Memory B cell (primary cell): ENCODE data around the gene ARRB2.

ENCODE experiments used
- ATAC-seq: fragments of 150-1000 bp; cut with Tn5 transposase; 2 replicates; pipeline ENCODE4 v1.10.0; 2021; ENCODE audit warnings: low read depth, mild to moderate bottlenecking, moderate library complexity
- DNase-seq, 2 donors: peaks; one replicate each; pipeline ENCODE4 v3.0.0; 2022; ENCODE audit warnings: low spot score in 2 of 2
- H3K27ac Mint-ChIP-seq: one replicate; pipeline ENCODE4 v1.8.0; 2022; ENCODE audit warnings: mild to moderate bottlenecking, moderate library complexity, mixed read lengths
- H3K27me3 Mint-ChIP-seq: one replicate; pipeline ENCODE4 v1.8.0; 2022; ENCODE audit warnings: mixed read lengths
- H3K36me3 Mint-ChIP-seq: one replicate; pipeline ENCODE4 v1.8.0; 2022; ENCODE audit warnings: mild to moderate bottlenecking, mixed read lengths
- H3K4me1 Mint-ChIP-seq: one replicate; pipeline ENCODE4 v1.8.0; 2022; ENCODE audit warnings: mixed read lengths
- H3K4me3 Mint-ChIP-seq: one replicate; pipeline ENCODE4 v1.8.0; 2022; ENCODE audit warnings: mild to moderate bottlenecking, moderate library complexity, mixed read lengths
- H3K9me3 Mint-ChIP-seq: one replicate; pipeline ENCODE4 v1.8.0; 2022; ENCODE audit warnings: mixed read lengths

ARRB2 gene

DNA sequence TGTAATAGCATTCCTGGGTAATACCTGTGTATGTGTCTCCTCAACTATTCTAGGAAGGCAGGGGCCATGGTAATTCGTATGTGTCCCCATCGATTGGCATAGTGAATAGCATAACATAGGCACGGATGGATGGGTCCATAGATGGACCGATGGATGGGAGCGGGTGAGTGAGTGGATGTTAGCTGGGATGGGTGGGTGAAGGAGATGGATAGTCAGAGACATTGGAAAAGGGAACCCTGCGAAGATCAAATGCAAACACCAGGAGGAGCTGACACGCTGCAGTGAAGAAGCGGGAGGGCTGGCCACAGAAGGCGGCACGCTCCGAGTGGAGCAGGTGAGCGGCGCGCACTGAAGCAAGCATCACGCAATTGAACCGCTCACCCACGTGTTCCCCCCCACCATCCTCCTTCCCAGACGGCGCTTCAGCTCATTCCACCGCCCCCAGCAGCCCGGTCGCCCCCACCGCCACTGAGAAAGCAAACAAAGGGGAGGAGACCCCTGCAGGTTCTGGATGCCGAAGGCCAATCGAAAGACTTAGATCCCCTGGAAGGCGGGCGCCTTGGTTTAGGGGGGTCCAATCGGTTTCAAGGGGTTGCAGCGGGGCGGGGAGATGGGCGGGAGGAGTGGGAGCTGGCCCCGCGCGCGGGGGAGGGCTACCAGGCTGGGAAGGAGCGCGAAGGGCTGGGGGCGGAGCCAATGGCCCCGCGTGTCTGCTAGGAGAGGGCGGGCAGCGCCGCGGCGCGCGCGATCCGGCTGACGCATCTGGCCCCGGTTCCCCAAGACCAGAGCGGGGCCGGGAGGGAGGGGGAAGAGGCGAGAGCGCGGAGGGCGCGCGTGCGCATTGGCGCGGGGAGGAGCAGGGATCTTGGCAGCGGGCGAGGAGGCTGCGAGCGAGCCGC, at the start of gene ARRB2:
Gene ARRB2, plus strand, starts transcription at position 839 of the 899 bp plus-strand sequence. CDS start 90 bp downstream, outside the sequence.
- Mint-ChIP-seq H3K27ac (peak within 1 kb of the TSS; percentile 85), H3K9me3 (no peaks in the 10 kb centered on the region), H3K4me3 (peak within 1 kb of the TSS; percentile 96), H3K27me3 (no peaks in the 10 kb centered on the region), H3K4me1 (peaks cover 28% of the 10 kb centered on the region), H3K36me3 (no peaks in the 10 kb centered on the region)
- peak; percentile 81 for ATAC-seq
- peak; percentile 92 to 96 for DNase-seq

GRCh38 chr17:4663711-4664110, 46.7 kb upstream of the ARRB2 start:
- DNase-seq (no peak), ATAC-seq (no peak)
- H3K27ac Mint-ChIP-seq: no peak overlapping the region
- peaks cover 12% of the 10 kb centered on the region for H3K27me3 Mint-ChIP-seq
- no peak overlapping the region for H3K4me3 Mint-ChIP-seq
- H3K9me3 Mint-ChIP-seq: no peaks in the 10 kb centered on the region
- peaks cover 5% of the 10 kb centered on the region for H3K4me1 Mint-ChIP-seq
- H3K36me3 Mint-ChIP-seq: no peaks in the 10 kb centered on the region

DNA sequence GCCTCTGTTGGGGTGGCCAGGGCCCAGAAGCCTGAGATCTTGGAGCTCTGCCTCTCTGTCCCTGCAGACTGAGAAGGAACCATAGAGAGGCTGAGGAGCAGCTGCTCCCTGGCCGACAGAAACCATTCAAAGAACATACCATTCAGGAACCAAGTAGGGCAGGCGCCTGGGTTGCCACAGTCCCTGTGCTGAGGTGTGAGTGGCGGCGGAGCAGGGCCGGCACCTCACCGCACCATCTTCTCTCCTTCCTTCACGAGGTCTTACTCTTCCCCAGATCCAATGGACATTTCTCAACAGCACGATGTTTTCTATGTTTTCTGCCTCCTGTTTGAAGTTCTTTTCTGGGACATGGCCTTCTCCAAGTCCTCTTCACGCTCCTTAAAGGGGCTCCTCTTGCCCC, 46.2 kb upstream of the ARRB2 start:
- no peak for ATAC-seq
- peaks cover 5% of the 10 kb centered on the region for H3K4me1 Mint-ChIP-seq

GRCh38 chr17:4665027-4665426, 45.4 kb upstream of the ARRB2 start:
- no peak for ATAC-seq
- H3K27ac Mint-ChIP-seq: no peak overlapping the region
- H3K4me1 Mint-ChIP-seq: peaks cover 5% of the 10 kb centered on the region

More for the DNA sequence above, 46.2 kb upstream of the ARRB2 start:
- Mint-ChIP-seq H3K27me3 (peaks cover 11% of the 10 kb centered on the region), H3K27ac (no peak overlapping the region), H3K36me3 (no peaks in the 10 kb centered on the region), H3K4me3 (no peak overlapping the region), H3K9me3 (no peaks in the 10 kb centered on the region)
- no peak for DNase-seq

GRCh38 chr17:4666296-4666695, 44.1 kb upstream of the ARRB2 start:
- DNase-seq: no peak

More at GRCh38 chr17:4665027-4665426, 45.4 kb upstream of the ARRB2 start:
- H3K27me3 Mint-ChIP-seq: peaks cover 9% of the 10 kb centered on the region
- no peak for DNase-seq
- H3K4me3 Mint-ChIP-seq: no peak overlapping the region
- no peaks in the 10 kb centered on the region for H3K36me3 Mint-ChIP-seq
- no peaks in the 10 kb centered on the region for H3K9me3 Mint-ChIP-seq

GRCh38 chr17:4667166-4667565, 43.3 kb upstream of the ARRB2 start:
- H3K4me1 Mint-ChIP-seq: peaks cover 5% of the 10 kb centered on the region
- no peak overlapping the region for H3K4me3 Mint-ChIP-seq
- no peak overlapping the region for H3K27ac Mint-ChIP-seq
- no peak for DNase-seq
- no peaks in the 10 kb centered on the region for H3K9me3 Mint-ChIP-seq
- no peak for ATAC-seq
- peaks cover 6% of the 10 kb centered on the region for H3K27me3 Mint-ChIP-seq
- peaks cover 13% of the 10 kb centered on the region for H3K36me3 Mint-ChIP-seq

More at GRCh38 chr17:4666296-4666695, 44.1 kb upstream of the ARRB2 start:
- Mint-ChIP-seq H3K9me3 (no peaks in the 10 kb centered on the region), H3K27ac (no peak overlapping the region), H3K4me1 (peaks cover 5% of the 10 kb centered on the region), H3K27me3 (peaks cover 7% of the 10 kb centered on the region), H3K36me3 (peaks cover 8% of the 10 kb centered on the region), H3K4me3 (no peak overlapping the region)
- ATAC-seq: no peak

- DNase-seq (no peak), ATAC-seq (no peak)
- Mint-ChIP-seq H3K4me3 (no peak overlapping the region), H3K27me3 (no peaks in the 10 kb centered on the region), H3K36me3 (peaks cover 34% of the 10 kb centered on the region), H3K27ac (no peak overlapping the region), H3K9me3 (no peaks in the 10 kb centered on the region), H3K4me1 (peaks cover 3% of the 10 kb centered on the region)
Measured at GRCh38 chr17:4672055-4672630, 38.3 kb upstream of the ARRB2 start.

DNA sequence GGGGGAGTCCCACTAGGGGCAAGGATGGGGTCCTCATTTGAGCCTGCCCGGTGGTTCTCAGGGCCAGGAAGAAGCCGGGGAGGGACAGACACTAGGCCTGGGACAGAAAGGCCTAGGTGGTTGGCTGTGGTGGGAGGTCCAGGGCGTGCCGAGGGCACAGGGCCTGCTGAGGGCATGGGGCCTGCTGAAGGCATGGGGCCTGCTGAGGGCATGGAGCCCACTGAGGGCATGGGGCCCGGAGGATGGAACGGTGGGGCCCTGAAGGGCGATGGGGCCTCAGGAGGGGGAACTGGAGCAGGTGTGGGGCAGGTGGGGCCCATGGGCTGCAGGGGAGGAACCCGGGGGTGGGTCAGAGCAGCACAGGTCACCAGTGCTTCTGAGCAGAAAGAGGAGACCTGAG, 37.7 kb upstream of the ARRB2 start:
- Mint-ChIP-seq H3K4me3 (no peak overlapping the region), H3K4me1 (peaks cover under 1% of the 10 kb centered on the region), H3K9me3 (no peaks in the 10 kb centered on the region), H3K27ac (no peak overlapping the region), H3K36me3 (peaks cover 34% of the 10 kb centered on the region), H3K27me3 (no peaks in the 10 kb centered on the region)
- no peak for ATAC-seq
- DNase-seq: no peak

DNA sequence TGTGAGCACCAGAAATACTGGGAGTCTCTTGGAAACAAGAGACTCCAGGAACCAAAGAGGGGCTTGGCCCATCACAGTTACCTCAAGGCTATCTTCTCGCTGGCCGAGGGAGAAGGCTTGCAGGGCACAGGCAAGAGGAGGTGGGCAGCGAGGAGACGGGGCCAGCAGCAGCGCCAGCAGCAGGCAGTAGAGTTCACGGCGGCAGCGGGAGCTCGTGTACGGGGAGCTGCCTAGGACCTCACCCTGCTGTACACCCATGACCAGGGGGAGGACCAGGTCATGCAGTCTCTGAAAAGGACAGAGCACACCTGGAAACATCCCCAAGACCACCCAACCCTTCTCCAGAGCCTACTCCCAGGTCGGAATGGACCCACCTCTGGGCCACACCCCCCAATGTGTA, 37.3 kb upstream of the ARRB2 start:
- Mint-ChIP-seq H3K4me3 (no peak overlapping the region), H3K27ac (no peak overlapping the region), H3K9me3 (no peaks in the 10 kb centered on the region), H3K4me1 (no peaks in the 10 kb centered on the region), H3K27me3 (no peaks in the 10 kb centered on the region), H3K36me3 (peaks cover 34% of the 10 kb centered on the region)
- DNase-seq: no peak
- ATAC-seq: no peak

DNA sequence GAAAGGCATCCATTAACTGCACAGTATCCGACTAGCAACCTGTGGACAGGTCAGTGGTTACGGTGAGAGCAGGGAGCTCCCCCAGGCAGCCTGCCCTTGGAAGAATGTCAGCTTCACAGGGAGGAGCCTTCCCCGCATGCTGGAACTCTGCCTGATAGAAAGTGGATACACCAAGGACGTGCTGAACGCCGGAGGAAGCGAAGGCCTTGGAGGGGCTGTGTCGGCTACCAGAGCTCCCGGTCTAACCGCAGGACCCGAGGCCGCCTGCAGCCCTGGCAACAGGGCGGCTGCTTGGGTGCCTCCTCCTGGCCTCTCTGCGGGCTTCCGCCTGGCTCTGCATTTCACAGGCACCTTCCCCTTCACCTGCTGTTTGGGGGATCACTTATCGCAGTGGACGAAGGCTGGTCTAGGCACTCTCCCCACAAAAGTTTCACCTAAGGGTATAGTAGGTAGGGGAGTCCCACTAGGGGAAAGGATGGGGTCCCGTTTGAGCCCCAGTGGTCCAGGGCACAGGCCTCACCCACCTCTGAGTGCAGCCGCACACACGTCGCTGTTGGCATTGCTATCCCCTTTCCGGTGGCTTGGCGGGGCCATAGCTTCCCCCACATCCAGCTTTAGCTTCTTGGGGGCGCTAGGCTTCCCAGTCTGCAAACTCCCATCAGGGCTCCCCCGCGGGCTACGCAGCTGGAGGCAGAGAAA, 36.3 kb upstream of the ARRB2 start:
- Mint-ChIP-seq H3K9me3 (no peaks in the 10 kb centered on the region), H3K4me3 (no peak overlapping the region), H3K27ac (no peak overlapping the region), H3K27me3 (no peaks in the 10 kb centered on the region), H3K36me3 (peaks cover 34% of the 10 kb centered on the region), H3K4me1 (no peaks in the 10 kb centered on the region)
- ATAC-seq (no peak), DNase-seq (no peak)

GRCh38 chr17:4674685-4674998, 35.8 kb upstream of the ARRB2 start:
- Mint-ChIP-seq H3K4me1 (no peaks in the 10 kb centered on the region), H3K9me3 (no peaks in the 10 kb centered on the region), H3K27ac (no peak overlapping the region), H3K27me3 (no peaks in the 10 kb centered on the region), H3K4me3 (no peak overlapping the region), H3K36me3 (peaks cover 34% of the 10 kb centered on the region)
- DNase-seq (no peak), ATAC-seq (no peak)

DNA sequence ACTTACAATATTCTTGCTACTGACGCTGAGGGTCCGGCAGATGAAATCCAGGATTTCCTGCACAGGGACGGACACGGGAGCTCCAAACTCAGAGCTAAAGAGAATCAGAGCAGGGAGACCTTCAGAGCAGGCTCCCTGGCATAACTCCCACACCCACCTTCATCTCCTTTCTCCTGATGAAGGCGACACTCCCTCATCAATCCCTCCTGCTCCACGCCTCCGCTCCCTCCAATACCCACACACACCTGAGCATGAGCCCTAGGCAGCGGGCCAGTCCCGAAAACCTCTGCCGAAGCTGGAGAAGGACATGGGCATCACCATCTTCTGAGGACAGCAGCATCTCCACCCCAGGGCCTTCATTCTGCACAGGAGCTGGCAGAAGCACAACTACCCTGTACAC, 34.6 kb upstream of the ARRB2 start:
- ATAC-seq (no peak), DNase-seq (no peak)
- H3K4me1 Mint-ChIP-seq: no peaks in the 10 kb centered on the region
- peaks cover 35% of the 10 kb centered on the region for H3K36me3 Mint-ChIP-seq
- H3K27ac Mint-ChIP-seq: no peak overlapping the region
- H3K4me3 Mint-ChIP-seq: no peak overlapping the region
- H3K27me3 Mint-ChIP-seq: no peaks in the 10 kb centered on the region
- H3K9me3 Mint-ChIP-seq: no peaks in the 10 kb centered on the region

DNA sequence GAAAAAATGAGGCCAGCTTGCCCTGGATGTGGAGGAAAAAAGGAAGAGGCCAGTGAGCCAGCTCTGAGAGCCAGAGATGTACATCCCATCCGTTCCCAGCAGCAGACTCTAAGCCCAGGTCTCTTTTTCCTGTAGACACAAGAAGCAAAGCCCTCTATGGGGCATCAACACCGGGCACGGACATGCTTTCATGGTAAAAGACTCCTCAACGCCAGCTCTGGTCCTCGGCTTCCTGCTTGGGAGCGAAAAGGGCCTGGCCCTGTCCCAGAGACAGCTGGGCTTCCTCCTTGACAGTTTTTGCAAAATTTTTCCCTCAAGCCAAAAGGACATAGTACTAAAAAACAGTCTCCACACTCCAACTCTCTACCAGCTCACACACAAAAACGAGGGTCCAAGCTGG, 33.6 kb upstream of the ARRB2 start:
- Mint-ChIP-seq H3K27ac (no peak overlapping the region), H3K4me3 (no peak overlapping the region), H3K9me3 (no peaks in the 10 kb centered on the region), H3K27me3 (no peaks in the 10 kb centered on the region), H3K4me1 (no peaks in the 10 kb centered on the region), H3K36me3 (peaks cover 30% of the 10 kb centered on the region)
- DNase-seq (no peak), ATAC-seq (no peak)

DNA sequence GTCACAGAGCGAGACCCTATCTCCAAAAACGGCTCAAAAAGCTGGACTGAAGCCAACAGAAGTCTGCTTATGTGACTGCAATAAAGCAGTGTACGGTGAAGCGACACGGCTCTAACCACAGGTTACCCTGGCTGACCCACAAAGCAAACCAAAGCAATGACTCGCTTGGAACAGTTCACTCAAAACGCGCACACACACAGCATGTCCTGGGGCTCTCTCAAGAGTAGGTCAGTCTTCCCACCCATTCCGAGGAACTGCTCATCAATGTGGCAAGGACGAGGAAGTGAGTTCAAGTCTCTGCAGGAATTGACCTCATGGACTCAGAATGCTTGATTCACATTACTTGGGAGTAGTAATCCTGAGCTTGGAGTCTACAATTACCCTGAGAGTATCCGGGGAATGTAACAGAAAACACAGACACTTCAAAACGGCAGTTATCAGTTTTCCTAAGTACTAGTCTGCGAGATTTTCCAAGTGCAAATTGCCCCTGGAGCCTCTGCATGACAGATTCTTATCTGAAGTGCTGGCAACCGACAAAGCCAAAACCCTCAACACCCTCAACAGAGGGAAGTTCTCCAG, 31.9 kb upstream of the ARRB2 start:
- H3K4me3 Mint-ChIP-seq: no peak overlapping the region
- H3K9me3 Mint-ChIP-seq: no peaks in the 10 kb centered on the region
- H3K27ac Mint-ChIP-seq: no peak overlapping the region
- DNase-seq: no peak
- H3K4me1 Mint-ChIP-seq: no peaks in the 10 kb centered on the region
- no peak for ATAC-seq
- H3K36me3 Mint-ChIP-seq: peaks cover 27% of the 10 kb centered on the region
- H3K27me3 Mint-ChIP-seq: no peaks in the 10 kb centered on the region
